PFSK-1 (cell line): ENCODE measurements around the gene PRLR.

ENCODE experiments used
- FOXP2 ChIP-seq: optimal IDR thresholded peaks from 2 replicates; pipeline ENCODE3; 2011; ENCODE audit warnings: borderline replicate concordance, control low read depth, inconsistent platforms; ENCODE audit not compliant: insufficient read depth; ENCODE audit errors: extremely low read length, extremely low read depth
- POLR2AphosphoS5 ChIP-seq: IDR thresholded peaks from 2 replicates; pipeline ENCODE4 v1.6.1; 2012; ENCODE audit warnings: low read depth, mild to moderate bottlenecking, control low read depth, low read length, moderate library complexity
- REST ChIP-seq, 2 experiments: IDR thresholded peaks; 2 replicates each; pipeline versions ENCODE4 v1.6.1 to v1.8.0; 2011 to 2012; ENCODE audit warnings: low read depth in 2 of 2, low read length in 2 of 2, control low read depth in 1 of 2, inconsistent platforms in 1 of 2, mild to moderate bottlenecking in 1 of 2, moderate library complexity in 1 of 2; ENCODE audit not compliant: insufficient read depth in 1 of 2
- SIN3A ChIP-seq: IDR thresholded peaks from 2 replicates; pipeline ENCODE4 v1.6.1; 2012; ENCODE audit warnings: mild to moderate bottlenecking, low read length, moderate library complexity, borderline replicate concordance; ENCODE audit not compliant: insufficient read depth
- TAF1 ChIP-seq: IDR thresholded peaks from 2 replicates; pipeline ENCODE4 v1.6.1; 2012; ENCODE audit warnings: low read length, control low read depth, borderline replicate concordance; ENCODE audit not compliant: insufficient read depth

PRLR gene

DNA sequence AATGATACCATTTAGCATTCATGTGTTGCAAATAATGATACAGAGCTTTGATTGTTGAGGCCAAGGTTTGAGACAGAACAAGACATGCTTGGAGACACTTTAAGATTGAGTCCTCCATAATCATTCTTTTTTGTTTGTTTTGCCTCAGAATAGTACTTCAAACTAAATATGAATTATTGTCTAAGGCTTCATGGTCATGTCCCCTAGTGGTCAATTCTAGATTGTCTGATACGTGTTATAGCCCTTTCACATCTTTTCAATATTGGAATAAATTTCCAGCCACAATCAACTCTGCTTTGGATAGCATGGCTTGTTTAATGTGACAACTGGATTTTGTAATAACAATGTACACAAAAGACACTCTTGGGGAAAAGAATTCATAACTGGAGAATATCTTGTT is 64.2 kb downstream of the PRLR start:
- TF ChIP-seq TAF1: no peak
- TF ChIP-seq FOXP2: no peak
- TF ChIP-seq SIN3A: no peak
- no peak for TF ChIP-seq REST (IDR thresholded peaks at IDR 0.05; ENCODE audit: insufficient read depth in 1 of 2, low read depth in 2 of 2, low read length in 2 of 2)
- no peak for TF ChIP-seq POLR2AphosphoS5

DNA sequence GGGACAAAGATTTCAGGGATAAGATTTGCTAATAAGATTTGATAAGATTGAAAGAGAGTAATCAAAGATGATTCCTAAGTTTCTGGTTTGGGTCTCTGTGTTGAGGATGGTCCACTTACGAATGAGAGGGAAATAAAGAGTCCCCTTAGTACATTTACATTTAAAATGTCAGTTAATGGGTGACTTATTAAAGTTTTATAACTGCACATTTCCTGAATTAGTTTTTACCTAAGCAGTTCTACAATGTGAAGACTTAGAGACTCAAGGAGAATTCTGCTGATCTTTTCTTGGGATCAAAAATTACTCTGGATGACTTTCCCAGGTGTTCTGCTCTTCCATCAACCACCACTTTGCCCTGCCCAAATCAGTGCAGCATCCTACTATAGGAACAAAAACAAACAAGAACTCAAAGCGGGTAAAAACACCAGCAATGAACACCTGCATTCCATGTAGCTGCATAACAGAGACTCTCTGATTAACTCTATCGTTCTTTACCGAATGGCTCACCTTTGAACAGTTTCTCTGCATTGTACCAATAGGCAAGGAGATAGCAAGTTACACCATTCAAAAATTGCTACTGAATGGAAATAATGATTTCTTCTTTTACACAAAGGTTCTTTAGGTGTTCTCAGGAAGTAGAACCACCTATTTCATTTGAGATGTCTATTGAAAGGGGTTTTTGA is 65.3 kb downstream of the PRLR start:
- no peak for TF ChIP-seq TAF1
- TF ChIP-seq FOXP2: no peak
- TF ChIP-seq REST (IDR thresholded peaks at IDR 0.05; ENCODE audit: insufficient read depth in 1 of 2, low read depth in 2 of 2, low read length in 2 of 2): no peak
- TF ChIP-seq SIN3A: no peak
- TF ChIP-seq POLR2AphosphoS5: no peak

DNA sequence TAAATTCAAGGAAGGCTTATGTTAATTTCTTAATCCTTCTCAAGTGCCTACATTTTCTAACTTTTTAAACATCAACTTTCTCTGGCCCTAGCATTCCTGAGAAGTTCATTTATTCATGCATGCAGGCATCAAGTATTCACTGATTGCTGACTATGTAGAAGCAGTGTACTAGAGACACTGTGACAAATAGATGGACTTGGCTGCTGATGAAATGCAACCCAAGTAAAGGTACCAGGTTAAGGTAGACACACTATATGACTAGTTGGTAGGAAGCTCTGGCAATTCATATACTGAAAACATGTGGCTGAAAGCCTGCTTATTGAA is 66.6 kb downstream of the PRLR start:
- no peak for TF ChIP-seq REST (IDR thresholded peaks at IDR 0.05; ENCODE audit: insufficient read depth in 1 of 2, low read depth in 2 of 2, low read length in 2 of 2)
- TF ChIP-seq POLR2AphosphoS5: no peak
- TF ChIP-seq SIN3A: no peak
- no peak for TF ChIP-seq TAF1
- no peak for TF ChIP-seq FOXP2

GRCh38 chr5:35162848-35163709 is 67.2 kb downstream of the PRLR start:
- TF ChIP-seq POLR2AphosphoS5: no peak
- no peak for TF ChIP-seq FOXP2
- no peak for TF ChIP-seq SIN3A

- TF ChIP-seq FOXP2 (no peak), TAF1 (no peak), POLR2AphosphoS5 (no peak), REST (IDR thresholded peaks at IDR 0.05; ENCODE audit: insufficient read depth in 1 of 2, low read depth in 2 of 2, low read length in 2 of 2) (no peak), SIN3A (no peak)
Measured at GRCh38 chr5:35161652-35162273, 68.5 kb downstream of the PRLR start.
